ENCODE measurements around the gene HOXB8.

DNA sequence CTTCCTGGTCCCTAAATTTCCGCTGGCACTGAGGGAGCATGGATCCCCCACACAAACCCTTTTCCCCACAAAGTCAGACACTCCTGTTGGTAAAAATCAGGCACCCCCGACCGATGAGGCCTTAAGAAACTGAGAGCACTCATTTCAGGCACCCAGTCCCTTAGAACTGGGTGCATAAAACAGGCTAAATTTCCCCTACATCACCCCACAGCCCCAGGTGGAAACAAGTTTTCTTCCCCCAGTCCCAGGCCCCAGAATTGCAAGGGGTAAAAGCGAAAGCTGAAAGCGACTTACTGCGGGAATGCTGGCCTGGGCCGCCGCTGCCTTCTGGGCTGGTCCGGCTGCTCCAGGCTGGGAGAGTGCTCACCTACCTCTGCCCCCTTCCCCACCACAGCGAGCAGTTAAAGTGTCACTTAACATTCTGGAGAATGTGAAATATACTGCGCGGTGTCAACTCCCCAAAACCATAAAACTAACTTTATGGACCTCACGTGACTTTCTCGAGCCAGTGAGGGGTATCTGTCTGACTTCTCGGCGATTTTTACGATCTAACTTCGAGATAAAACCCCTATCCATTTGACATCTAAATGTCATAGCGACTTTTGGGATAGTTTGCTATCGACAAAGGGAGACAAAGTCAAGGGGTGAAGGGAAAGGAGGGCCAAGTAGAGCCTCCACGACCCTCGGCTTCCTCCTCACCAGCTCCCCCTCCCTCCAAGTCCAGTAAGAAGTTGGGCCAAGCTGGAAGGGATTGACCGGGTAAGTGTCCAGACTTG is 25.1 kb downstream of the HOXB8 start, which contains the start of gene HOXB3:
- TF ChIP-seq, protein P1, sequence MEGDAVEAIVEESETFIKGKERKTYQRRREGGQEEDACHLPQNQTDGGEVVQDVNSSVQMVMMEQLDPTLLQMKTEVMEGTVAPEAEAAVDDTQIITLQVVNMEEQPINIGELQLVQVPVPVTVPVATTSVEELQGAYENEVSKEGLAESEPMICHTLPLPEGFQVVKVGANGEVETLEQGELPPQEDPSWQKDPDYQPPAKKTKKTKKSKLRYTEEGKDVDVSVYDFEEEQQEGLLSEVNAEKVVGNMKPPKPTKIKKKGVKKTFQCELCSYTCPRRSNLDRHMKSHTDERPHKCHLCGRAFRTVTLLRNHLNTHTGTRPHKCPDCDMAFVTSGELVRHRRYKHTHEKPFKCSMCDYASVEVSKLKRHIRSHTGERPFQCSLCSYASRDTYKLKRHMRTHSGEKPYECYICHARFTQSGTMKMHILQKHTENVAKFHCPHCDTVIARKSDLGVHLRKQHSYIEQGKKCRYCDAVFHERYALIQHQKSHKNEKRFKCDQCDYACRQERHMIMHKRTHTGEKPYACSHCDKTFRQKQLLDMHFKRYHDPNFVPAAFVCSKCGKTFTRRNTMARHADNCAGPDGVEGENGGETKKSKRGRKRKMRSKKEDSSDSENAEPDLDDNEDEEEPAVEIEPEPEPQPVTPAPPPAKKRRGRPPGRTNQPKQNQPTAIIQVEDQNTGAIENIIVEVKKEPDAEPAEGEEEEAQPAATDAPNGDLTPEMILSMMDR (IDR thresholded peaks at IDR 0.05), result no peak
- TF ChIP-seq POLR2A (IDR thresholded peaks at IDR 0.05) (no peak), EP300 (IDR thresholded peaks at IDR 0.05) (no peak), POLR2AphosphoS5 (IDR thresholded peaks at IDR 0.05) (peak; percentile 18)
